DOHH2 (cell line): ENCODE measurements around the gene LINGO3.

Source experiments
- H3F3A ChIP-seq: fragments of 200-600 bp; sonication (generic), shearing (Covaris generic); 2 replicates; pipeline ENCODE4 v1.6.0; 2016; ENCODE audit warnings: antibody characterized with exemption, mild to moderate bottlenecking; ENCODE audit not compliant: control insufficient read depth, insufficient read depth
- H3K27ac ChIP-seq: fragments of 200-600 bp; sonication (generic); 2 replicates; pipeline ENCODE4 v1.5.1; 2014; ENCODE audit warnings: low read depth, mild to moderate bottlenecking, low read length, moderate library complexity
- H3K27me3 ChIP-seq: fragments of 200-600 bp; sonication (generic); 2 replicates; pipeline ENCODE4 v1.6.1; 2014; ENCODE audit warnings: mild to moderate bottlenecking, low read length, mixed read lengths; ENCODE audit not compliant: control insufficient read depth
- H3K36me3 ChIP-seq: fragments of 200-600 bp; sonication (generic); 2 replicates; pipeline ENCODE4 v1.6.1; 2014; ENCODE audit warnings: mild to moderate bottlenecking, low read length, moderate library complexity, mixed read lengths; ENCODE audit not compliant: control insufficient read depth
- H3K4me1 ChIP-seq: fragments of 200-600 bp; sonication (generic); 2 replicates; pipeline ENCODE4 v1.6.1; 2014; ENCODE audit warnings: mild to moderate bottlenecking, low read length, mixed read lengths; ENCODE audit not compliant: control insufficient read depth
- H3K4me2 ChIP-seq: fragments of 200-600 bp; sonication (generic); 2 replicates; pipeline ENCODE4 v1.6.0; 2014; ENCODE audit warnings: mild to moderate bottlenecking, low read length, moderate library complexity
- H3K4me3 ChIP-seq: fragments of 200-600 bp; sonication (generic); 2 replicates; pipeline ENCODE4 v1.5.1; 2014; ENCODE audit warnings: mild to moderate bottlenecking, low read length, mixed read lengths
- H3K79me2 ChIP-seq: fragments of 200-600 bp; sonication (generic); 2 replicates; pipeline ENCODE4 v1.6.1; 2014; ENCODE audit warnings: mild to moderate bottlenecking, low read length, mixed read lengths; ENCODE audit not compliant: control insufficient read depth
- H3K9me2 ChIP-seq: fragments of 200-600 bp; sonication (generic); replicated peaks from 2 replicates; pipeline ENCODE4 v1.6.1; 2014; ENCODE audit warnings: mild to moderate bottlenecking, low read length, mixed read lengths; ENCODE audit not compliant: control insufficient read depth
- H3K9me3 ChIP-seq: fragments of 200-600 bp; sonication (generic); 2 replicates; pipeline ENCODE4 v1.6.1; 2014; ENCODE audit warnings: antibody characterized with exemption, low read length, mixed read lengths; ENCODE audit not compliant: control insufficient read depth, insufficient read depth
- H4K20me1 ChIP-seq: fragments of 200-600 bp; sonication (generic); 2 replicates; pipeline ENCODE4 v1.6.0; 2014; ENCODE audit warnings: low read depth, mild to moderate bottlenecking, antibody characterized with exemption, low read length, moderate library complexity; ENCODE audit not compliant: control insufficient read depth, insufficient read depth
- EZH2phosphoT487 ChIP-seq: fragments of 200-600 bp; sonication (generic); IDR thresholded peaks from 2 replicates; pipeline ENCODE4 v1.6.1; 2017; ENCODE audit warnings: borderline replicate concordance, mild to moderate bottlenecking, antibody characterized with exemption, low read length, moderate library complexity, mixed read lengths
- TF ChIP-seq, protein P1 (sequence below): fragments of 200-600 bp; sonication (generic); IDR thresholded peaks from one replicate; pipeline ENCODE4 v1.5.1; 2014; ENCODE audit warnings: antibody characterized with exemption, mild to moderate bottlenecking, low read depth, low read length; ENCODE audit not compliant: poor library complexity, severe bottlenecking

LINGO3 gene

DNA sequence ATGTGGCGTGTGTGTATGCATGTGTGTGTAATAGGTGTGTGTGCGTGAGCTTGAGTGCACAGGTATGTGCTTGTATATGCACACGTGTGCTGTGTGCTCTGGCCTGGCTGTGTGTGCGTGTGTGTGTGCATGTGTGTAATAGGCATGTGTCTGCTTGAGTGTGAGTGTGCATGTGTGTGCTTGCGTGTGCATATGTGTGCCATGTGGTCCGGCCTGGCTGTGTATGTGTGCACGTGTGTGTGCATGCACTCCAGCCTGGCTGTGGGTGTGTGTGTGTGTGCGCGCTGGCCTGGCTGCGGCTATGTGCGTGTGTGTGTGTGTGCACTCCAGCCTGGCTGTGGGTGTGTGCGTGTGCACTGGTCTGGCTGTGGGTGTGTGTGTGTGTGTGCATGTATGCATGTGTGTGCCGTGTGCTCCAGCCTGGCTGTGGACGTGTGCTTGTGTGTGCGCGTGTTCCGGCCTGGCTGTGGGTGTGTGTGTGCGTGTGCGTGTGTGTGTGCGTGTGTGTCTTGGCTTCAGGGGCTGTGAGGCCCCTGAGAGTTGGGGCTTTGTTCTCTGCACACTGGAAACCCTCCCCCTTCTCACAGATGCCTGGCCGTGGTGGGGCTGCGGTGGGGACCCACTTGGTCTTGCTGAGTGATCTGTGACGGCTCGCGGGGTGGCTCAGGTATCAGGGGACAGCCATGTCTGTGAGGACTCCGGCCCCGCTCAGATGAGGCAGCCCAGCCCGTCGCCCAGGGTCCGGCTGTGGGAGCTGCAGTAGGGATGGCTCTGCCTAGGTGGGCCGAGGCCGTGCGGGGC, 28.8 kb upstream of the LINGO3 start:
- TF ChIP-seq, protein P1, sequence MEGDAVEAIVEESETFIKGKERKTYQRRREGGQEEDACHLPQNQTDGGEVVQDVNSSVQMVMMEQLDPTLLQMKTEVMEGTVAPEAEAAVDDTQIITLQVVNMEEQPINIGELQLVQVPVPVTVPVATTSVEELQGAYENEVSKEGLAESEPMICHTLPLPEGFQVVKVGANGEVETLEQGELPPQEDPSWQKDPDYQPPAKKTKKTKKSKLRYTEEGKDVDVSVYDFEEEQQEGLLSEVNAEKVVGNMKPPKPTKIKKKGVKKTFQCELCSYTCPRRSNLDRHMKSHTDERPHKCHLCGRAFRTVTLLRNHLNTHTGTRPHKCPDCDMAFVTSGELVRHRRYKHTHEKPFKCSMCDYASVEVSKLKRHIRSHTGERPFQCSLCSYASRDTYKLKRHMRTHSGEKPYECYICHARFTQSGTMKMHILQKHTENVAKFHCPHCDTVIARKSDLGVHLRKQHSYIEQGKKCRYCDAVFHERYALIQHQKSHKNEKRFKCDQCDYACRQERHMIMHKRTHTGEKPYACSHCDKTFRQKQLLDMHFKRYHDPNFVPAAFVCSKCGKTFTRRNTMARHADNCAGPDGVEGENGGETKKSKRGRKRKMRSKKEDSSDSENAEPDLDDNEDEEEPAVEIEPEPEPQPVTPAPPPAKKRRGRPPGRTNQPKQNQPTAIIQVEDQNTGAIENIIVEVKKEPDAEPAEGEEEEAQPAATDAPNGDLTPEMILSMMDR = no peak
- no peak for TF ChIP-seq EZH2phosphoT487
- Histone ChIP-seq H3K36me3 (peaks cover 64% of the 10 kb centered on the region), H3K27ac (no peak overlapping the region), H3K9me2 (no peaks in the 10 kb centered on the region), H3K4me2 (no peak overlapping the region), H3K27me3 (no peaks in the 10 kb centered on the region), H3K9me3 (peaks cover 19% of the 10 kb centered on the region; the same call in 1 of the 2 replicates), H3K4me3 (no peak overlapping the region), H3K79me2 (peaks cover 72% of the 10 kb centered on the region), H3K4me1 (peaks cover 25% of the 10 kb centered on the region), H3F3A (peaks cover 14% of the 10 kb centered on the region), H4K20me1 (peaks cover 25% of the 10 kb centered on the region)

DNA sequence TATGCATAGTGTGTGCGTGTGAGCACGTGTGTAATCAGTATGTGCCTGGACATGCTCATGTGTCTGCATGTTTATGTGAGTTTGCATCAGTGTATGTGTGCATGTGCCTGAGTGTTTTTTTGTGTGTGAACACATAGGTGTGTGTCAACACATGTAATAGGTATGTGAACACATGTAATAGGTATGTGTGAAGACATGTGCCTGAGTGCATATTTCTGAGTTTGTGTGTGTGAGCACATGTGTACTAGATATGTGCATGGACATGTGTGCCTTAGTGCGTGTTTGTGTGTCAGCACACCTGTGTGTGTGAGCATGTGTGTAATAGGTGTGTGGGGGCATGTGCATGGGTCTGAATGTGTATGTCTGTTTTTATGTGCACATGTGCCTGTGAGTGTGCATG, 27.9 kb upstream of the LINGO3 start:
- Histone ChIP-seq H3K27ac (no peak overlapping the region), H3K9me2 (no peaks in the 10 kb centered on the region), H3K4me3 (no peak overlapping the region), H3K79me2 (peaks cover 81% of the 10 kb centered on the region), H3K36me3 (peaks cover 64% of the 10 kb centered on the region), H3K4me2 (no peak overlapping the region), H3K27me3 (no peaks in the 10 kb centered on the region), H3K9me3 (peaks cover 19% of the 10 kb centered on the region; the same call in 1 of the 2 replicates), H4K20me1 (peaks cover 25% of the 10 kb centered on the region), H3F3A (peaks cover 23% of the 10 kb centered on the region), H3K4me1 (peaks cover 34% of the 10 kb centered on the region)
- no peak for TF ChIP-seq EZH2phosphoT487
- TF ChIP-seq, protein P1 = no peak

DNA sequence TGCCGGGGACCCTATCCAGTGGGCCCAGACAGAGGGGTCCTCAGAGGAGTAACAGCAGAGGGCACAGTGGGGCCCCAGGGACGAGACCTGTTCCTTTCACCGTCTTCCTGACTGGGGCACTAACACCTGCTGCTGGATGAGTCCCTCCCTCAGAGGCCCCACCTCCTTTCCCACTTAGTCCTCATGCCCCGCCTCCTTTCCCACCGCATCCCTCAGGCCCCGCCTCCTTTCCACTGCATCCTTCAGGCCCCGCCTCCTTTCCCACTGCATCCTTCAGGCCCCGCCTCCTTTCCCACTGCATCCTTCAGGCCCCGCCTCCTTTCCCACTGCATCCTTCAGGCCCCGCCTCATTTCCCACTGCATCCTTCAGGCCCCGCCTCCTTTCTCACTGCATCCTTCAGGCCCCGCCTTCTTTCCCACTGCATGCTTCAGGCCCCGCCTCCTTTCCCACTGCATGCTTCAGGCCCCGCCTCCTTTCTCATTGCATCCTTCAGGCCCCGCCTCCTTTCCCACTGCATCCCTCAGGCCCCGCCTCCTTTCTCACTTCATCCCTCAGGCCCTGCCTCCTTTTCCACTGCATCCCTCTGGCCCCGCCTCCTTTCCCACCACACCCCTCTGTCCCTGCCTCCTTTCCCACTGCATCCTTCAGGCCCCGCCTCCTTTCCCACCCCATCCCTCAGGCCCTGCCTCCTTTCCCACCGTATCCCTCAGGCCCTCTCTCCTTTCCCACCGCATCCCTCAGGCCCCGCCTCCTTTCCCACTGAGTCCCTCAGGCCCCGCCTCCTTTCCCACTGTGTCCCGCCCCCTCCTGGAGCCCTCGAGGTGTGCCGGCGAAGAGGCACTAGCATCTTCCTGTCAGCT, 27.3 kb upstream of the LINGO3 start:
- Histone ChIP-seq H3K27ac (no peak overlapping the region), H3K36me3 (peaks cover 60% of the 10 kb centered on the region), H3F3A (peaks cover 23% of the 10 kb centered on the region), H3K9me2 (no peaks in the 10 kb centered on the region), H3K4me2 (no peak overlapping the region), H3K4me3 (no peak overlapping the region), H3K27me3 (no peaks in the 10 kb centered on the region), H4K20me1 (peaks cover 25% of the 10 kb centered on the region), H3K9me3 (peaks cover 19% of the 10 kb centered on the region; the same call in 1 of the 2 replicates), H3K4me1 (peaks cover 40% of the 10 kb centered on the region), H3K79me2 (peaks cover 87% of the 10 kb centered on the region)
- TF ChIP-seq EZH2phosphoT487 = no peak
- TF ChIP-seq, protein P1 = no peak
